Upper lobe of right lung (tissue), 1 donor: ENCODE results near the gene TVP23A. TPM values are rescaled to one million over a fixed set of nuclear protein-coding genes. Genes with fewer than 3 reads are reported as not detected.
A peak's percentile ranks its signal among the peaks of the same experiment; 100 is the strongest.

Experiments used
- ATAC-seq: fragments of 200-7000 bp; cut with Tn5 transposase; one replicate; pipeline ENCODE4 v1.9.1; 2020; ENCODE audit warnings: mild to moderate bottlenecking, moderate library complexity
- DNase-seq: peaks from one replicate; pipeline ENCODE4 v3.0.0-alpha.2; 2020
- H3K27ac ChIP-seq: fragments of 200-600 bp; one replicate; pipeline ENCODE4 v1.8.0; 2022
- H3K27me3 ChIP-seq: fragments of 200-600 bp; one replicate; pipeline ENCODE4 v1.8.0; 2022; ENCODE audit warnings: mild to moderate bottlenecking
- H3K36me3 ChIP-seq: fragments of 200-600 bp; one replicate; pipeline ENCODE4 v1.8.0; 2022
- H3K4me1 ChIP-seq: fragments of 200-600 bp; one replicate; pipeline ENCODE4 v1.8.0; 2022
- H3K4me3 ChIP-seq: fragments of 200-600 bp; one replicate; pipeline ENCODE4 v1.8.0; 2022; ENCODE audit warnings: mild to moderate bottlenecking
- H3K9me3 ChIP-seq: fragments of 200-600 bp; one replicate; pipeline ENCODE4 v1.8.0; 2022
- intact Hi-C: fragments of 100-400 bp; cut with DNase I; formaldehyde crosslinking; loops from one replicate; pipeline ENCODE4 v1.11.0; 2022
- total RNA-seq: library from RNA; stranded (reverse); fragmentation: NEBNext Ultra II Directional; extraction: Animal tissue kit (Norgen Biotek cat#: 25700); gene quantifications from one replicate; pipeline ENCODE4 v1.2.1, GENCODE V29; 2021
- TF ChIP-seq, protein P1 (sequence below): fragments of 200-600 bp; IDR thresholded peaks from one replicate; pipeline ENCODE4 v1.8.0; 2022; ENCODE audit warnings: antibody characterized with exemption
- donor health status: DM: no; HTN: yes; CAD: no; lungs with severe emphysema.

TVP23A gene
- total RNA-seq, 1 donor from 2014 or later: 0.69 TPM

DNA sequence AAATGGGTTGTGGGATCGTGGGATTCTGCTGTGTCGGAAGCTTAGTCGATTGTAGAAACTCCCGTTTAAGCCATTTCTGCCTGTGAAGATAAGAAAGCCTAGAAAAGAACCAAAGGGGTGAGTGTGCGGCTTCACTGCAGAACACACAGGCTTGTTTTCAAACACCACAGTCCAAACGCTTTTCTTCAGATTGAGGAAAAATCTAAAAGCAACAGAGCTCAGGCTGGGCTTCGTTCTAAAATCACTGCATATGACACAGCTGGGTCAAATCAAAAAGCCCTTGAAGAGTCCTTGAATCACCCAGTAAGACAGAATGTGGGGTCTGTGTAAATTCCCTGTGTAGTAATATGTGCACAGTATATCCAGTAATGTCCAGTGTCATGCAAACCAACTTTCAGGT lies 49.2 kb downstream of the TVP23A start:
- no peak for DNase-seq
- ATAC-seq: no peak
- H3K27me3 ChIP-seq: no peaks in the 10 kb centered on the region
- H3K9me3 ChIP-seq: no peaks in the 10 kb centered on the region
- no peaks in the 10 kb centered on the region for H3K4me1 ChIP-seq
- intact Hi-C loops: loop anchor here (10.0 kb wide), 1 partner anchor 145 kb away; no protein-coding TSS in a partner anchor
- H3K27ac ChIP-seq: no peak overlapping the region
- no peak overlapping the region for H3K4me3 ChIP-seq
- TF ChIP-seq, protein P1, sequence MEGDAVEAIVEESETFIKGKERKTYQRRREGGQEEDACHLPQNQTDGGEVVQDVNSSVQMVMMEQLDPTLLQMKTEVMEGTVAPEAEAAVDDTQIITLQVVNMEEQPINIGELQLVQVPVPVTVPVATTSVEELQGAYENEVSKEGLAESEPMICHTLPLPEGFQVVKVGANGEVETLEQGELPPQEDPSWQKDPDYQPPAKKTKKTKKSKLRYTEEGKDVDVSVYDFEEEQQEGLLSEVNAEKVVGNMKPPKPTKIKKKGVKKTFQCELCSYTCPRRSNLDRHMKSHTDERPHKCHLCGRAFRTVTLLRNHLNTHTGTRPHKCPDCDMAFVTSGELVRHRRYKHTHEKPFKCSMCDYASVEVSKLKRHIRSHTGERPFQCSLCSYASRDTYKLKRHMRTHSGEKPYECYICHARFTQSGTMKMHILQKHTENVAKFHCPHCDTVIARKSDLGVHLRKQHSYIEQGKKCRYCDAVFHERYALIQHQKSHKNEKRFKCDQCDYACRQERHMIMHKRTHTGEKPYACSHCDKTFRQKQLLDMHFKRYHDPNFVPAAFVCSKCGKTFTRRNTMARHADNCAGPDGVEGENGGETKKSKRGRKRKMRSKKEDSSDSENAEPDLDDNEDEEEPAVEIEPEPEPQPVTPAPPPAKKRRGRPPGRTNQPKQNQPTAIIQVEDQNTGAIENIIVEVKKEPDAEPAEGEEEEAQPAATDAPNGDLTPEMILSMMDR: no peak
- H3K36me3 ChIP-seq: peaks cover 37% of the 10 kb centered on the region

DNA sequence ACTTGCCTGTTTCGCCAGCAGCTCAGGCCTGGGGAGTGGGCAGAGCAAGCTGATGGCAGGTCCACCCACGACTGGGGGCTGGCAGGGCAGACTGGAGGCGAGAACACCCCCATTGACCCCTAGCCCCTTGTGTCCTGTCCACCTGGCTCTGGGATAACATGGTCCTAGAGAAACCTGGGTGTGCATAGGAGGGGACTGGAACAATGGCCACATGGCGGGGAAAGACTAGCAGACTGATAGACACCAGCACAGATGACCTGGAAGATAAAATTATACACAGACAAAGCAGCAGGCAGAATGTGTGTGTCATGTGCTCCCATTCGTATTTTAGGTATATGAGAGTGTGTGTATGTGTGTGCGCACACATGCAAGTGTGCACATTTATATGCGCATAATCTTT lies 51.5 kb downstream of the TVP23A start:
- ATAC-seq (peak; percentile 9), DNase-seq (no peak)
- H3K4me3 ChIP-seq: no peak overlapping the region
- H3K4me1 ChIP-seq: no peaks in the 10 kb centered on the region
- H3K36me3 ChIP-seq: peaks cover 41% of the 10 kb centered on the region
- H3K9me3 ChIP-seq: no peaks in the 10 kb centered on the region
- TF ChIP-seq, protein P1: no peak
- H3K27ac ChIP-seq: no peak overlapping the region
- H3K27me3 ChIP-seq: no peaks in the 10 kb centered on the region
- intact Hi-C loops: loop anchor here (10.0 kb wide), 1 partner anchor 148 kb away; no protein-coding TSS in a partner anchor

DNA sequence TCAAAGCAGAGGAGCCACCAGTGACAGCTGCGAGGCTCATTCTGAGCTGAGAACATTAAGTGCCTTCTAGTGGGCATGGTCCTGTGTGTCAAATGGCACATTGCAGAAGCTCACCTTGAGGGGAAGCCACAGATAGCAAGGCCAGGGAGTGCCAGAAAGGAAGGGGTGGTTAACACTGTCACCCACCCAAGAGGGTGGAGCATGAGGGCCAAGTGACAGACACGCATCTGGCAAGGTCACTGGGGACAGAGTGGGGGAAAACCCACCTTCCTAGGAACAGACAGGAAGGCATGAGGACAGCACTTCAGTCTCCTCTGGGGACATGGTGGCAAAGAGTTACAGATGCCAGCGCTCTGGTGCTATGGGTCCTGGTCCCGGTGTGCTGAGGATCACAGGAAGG lies 52.8 kb downstream of the TVP23A start:
- Histone ChIP-seq H3K27ac (no peak overlapping the region), H3K9me3 (no peaks in the 10 kb centered on the region), H3K4me1 (no peaks in the 10 kb centered on the region), H3K27me3 (no peaks in the 10 kb centered on the region), H3K36me3 (peaks cover 54% of the 10 kb centered on the region), H3K4me3 (no peak overlapping the region)
- TF ChIP-seq, protein P1: no peak
- intact Hi-C loops: loop anchor here (10.0 kb wide), 1 partner anchor 149 kb away; no protein-coding TSS in a partner anchor
- ATAC-seq (no peak), DNase-seq (no peak)

DNA sequence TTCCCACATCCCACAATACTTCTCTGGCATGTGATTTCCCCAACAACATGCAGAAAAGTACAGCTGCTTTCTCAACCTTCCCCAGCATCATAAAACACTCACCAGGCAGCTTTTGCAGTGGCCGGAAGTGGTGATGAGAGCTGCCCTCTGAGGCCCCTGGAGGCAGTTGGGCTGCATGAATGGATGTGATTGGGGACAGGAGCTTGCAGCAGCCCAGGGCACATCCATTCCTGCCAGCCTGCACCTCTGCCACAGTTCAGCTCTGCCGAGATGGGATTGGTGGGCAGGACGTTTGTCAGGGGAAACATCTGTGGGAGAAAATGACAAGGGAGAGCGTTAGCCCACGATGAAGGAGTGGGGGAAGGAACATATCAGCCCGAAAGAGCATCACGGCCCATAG lies 55.1 kb downstream of the TVP23A start:
- ATAC-seq (no peak), DNase-seq (no peak)
- Histone ChIP-seq H3K9me3 (no peaks in the 10 kb centered on the region), H3K36me3 (peaks cover 68% of the 10 kb centered on the region), H3K4me1 (no peaks in the 10 kb centered on the region), H3K27me3 (no peaks in the 10 kb centered on the region), H3K27ac (no peak overlapping the region), H3K4me3 (no peak overlapping the region)
- intact Hi-C loops: loop anchor here (10.0 kb wide), 1 partner anchor 151 kb away; no protein-coding TSS in a partner anchor
- TF ChIP-seq, protein P1: no peak

DNA sequence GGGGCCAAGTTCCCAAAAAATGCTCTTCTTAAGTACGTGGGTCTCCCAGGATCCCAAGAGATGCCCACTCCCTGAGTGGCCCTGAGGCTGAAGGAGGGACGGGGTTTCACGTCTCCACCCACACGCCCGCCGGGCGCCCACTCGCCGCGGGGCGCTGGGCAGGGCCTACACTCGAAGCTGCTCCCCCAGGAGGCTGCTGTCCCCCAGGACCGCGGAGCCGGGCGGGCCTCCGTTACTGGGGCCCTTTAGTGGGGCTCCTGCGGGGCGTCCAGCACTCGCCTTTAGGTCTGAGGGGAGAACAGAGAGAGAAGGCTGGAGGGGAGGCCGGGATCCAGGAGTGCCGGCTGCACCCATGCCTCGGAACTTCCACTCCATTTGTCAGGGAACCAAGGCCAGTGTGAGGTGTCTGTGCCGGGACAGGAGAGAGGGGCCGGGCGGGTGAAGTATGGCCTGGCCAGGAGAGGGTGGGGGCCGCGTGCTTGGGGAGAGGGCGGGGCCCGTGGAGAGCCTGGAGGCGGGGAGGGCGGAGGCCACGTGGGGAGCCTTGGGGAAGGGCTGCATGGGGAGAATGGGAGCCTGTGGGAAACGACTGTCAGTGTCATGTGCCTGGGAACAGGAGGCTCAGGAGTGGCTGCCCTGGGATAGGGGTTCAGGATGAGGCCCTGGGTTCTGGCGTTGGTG lies 56.1 kb downstream of the TVP23A start:
- Histone ChIP-seq H3K27ac (no peak overlapping the region), H3K9me3 (no peaks in the 10 kb centered on the region), H3K27me3 (no peaks in the 10 kb centered on the region), H3K4me1 (no peaks in the 10 kb centered on the region), H3K36me3 (peaks cover 68% of the 10 kb centered on the region), H3K4me3 (no peak overlapping the region)
- peak; percentile 17 for ATAC-seq
- DNase-seq: no peak
- TF ChIP-seq, protein P1: no peak
- intact Hi-C loops: loop anchor here (10.0 kb wide), 1 partner anchor 152 kb away; no protein-coding TSS in a partner anchor
